ENCODE results near the gene NUDT12. TPM values are rescaled to one million over a fixed set of nuclear protein-coding genes. Genes with fewer than 3 reads are reported as not detected.
A peak's percentile ranks its signal among the peaks of the same experiment; 100 is the strongest.

NUDT12 gene
- polyA plus RNA-seq, 2 of the 4 experiments (the other 2 are of a cell fraction): 3.1 to 6.2 TPM

DNA sequence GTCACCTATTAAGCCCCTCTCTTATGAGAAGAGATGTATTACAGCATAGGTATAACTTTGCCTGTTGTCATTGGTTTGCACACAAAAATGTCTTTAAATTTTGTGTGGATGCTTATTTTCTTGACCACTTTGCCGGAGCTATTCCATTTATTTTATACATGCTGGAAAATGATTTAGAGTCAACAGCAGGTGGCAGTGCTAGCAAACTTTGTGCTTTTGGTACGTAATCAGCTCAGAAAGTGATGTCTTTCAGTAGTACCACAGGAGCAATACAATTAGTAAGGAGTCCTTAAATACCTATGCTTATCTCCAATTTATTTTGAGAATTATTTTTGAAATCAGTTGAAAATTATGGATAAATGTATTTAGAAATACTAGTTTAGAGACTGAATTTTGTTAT, 19.8 kb upstream of the NUDT12 start:
- ChIA-PET POLR2A (no interaction called here), CTCF (interaction anchor here (0.6 to 1.9 kb wide), 4 partner anchors 13 to 260 kb away, joined by 3 to 4 read pairs (median 3); no protein-coding TSS in a partner anchor)
- TF ChIP-seq RFX5 (IDR thresholded peaks at IDR 0.05) (no peak), FOXS1 (CRISPR knock-in tag; IDR thresholded peaks at IDR 0.05) (no peak), CBX8 (IDR thresholded peaks at IDR 0.05) (no peak), ZNF302 (CRISPR knock-in tag; IDR thresholded peaks at IDR 0.05) (no peak), ATOH8 (CRISPR knock-in tag; IDR thresholded peaks at IDR 0.05; ENCODE audit: low read depth) (no peak), SMC3 (IDR thresholded peaks at IDR 0.05) (peak; percentile 65), RAD21 (conservative IDR thresholded peaks at IDR 0.05 in 1 of 2, IDR thresholded peaks at IDR 0.05 in 1 of 2) (peak; percentile 64 to 65), FOSL2 (IDR thresholded peaks at IDR 0.05) (no peak), FOSL2 (CRISPR knock-in tag; IDR thresholded peaks at IDR 0.05) (no peak), HOXB13 (CRISPR knock-in tag; IDR thresholded peaks at IDR 0.05; ENCODE audit: low read depth) (no peak), SREBF2 (IDR thresholded peaks at IDR 0.05) (no peak), ZFP36 (IDR thresholded peaks at IDR 0.05; ENCODE audit: borderline replicate concordance, partially characterized antibody) (no peak), NR3C1 (IDR thresholded peaks at IDR 0.05) (no peak), RCOR1 (IDR thresholded peaks at IDR 0.05; ENCODE audit: low read depth, low read length) (no peak), CTCF (IDR thresholded peaks at IDR 0.05) (peak; percentile 67)
- ATAC-seq (peak; percentile 64 to 77; a peak in 4 of 6 replicates), FAIRE-seq (no peak), DNase-seq (ENCODE audit: low read depth in 1 of 2, low spot score in 1 of 2) (peak in 1 of 2 experiments; percentile 59)
- H3K27ac ChIP-seq: no peak overlapping the region
- no peak overlapping the region for H3K4me2 ChIP-seq
- WGBS (ENCODE audit: missing lambda C conversion rate): 13% methylated on average over 2 of the region's 2 CpGs
- H3K4me1 ChIP-seq: no peaks in the 10 kb centered on the region
- no peak overlapping the region for H3K4me3 ChIP-seq
- H3K9me3 ChIP-seq: no peaks in the 10 kb centered on the region

DNA sequence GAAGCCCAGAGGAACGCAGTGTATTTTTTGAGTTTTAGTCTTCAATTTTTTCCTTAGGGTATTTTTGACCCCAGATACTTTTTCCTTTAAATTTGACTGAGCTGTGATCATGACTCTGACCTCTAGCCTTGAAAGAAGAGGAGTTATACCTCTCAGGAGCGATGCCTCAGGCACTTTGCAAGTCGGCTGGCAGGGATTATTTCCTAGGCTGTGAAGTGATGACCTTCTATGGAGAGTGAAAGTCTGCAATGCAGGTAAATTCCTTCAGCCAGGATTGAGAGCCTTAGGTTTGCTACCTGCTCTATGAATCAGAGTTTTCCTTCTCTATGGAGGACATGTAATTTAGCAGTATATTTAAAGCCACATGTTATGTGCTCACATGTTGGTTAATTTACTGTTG, 10.8 kb upstream of the NUDT12 start:
- no peak overlapping the region for H3K4me3 ChIP-seq
- 54% methylated on average over 3 of the region's 3 CpGs for WGBS (ENCODE audit: missing lambda C conversion rate)
- TF ChIP-seq, protein P1, sequence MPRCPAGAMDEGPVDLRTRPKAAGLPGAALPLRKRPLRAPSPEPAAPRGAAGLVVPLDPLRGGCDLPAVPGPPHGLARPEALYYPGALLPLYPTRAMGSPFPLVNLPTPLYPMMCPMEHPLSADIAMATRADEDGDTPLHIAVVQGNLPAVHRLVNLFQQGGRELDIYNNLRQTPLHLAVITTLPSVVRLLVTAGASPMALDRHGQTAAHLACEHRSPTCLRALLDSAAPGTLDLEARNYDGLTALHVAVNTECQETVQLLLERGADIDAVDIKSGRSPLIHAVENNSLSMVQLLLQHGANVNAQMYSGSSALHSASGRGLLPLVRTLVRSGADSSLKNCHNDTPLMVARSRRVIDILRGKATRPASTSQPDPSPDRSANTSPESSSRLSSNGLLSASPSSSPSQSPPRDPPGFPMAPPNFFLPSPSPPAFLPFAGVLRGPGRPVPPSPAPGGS (IDR thresholded peaks at IDR 0.05): no peak
- TF ChIP-seq CTCF (IDR thresholded peaks at IDR 0.05): no peak
- TF ChIP-seq ATOH8 (CRISPR knock-in tag; IDR thresholded peaks at IDR 0.05; ENCODE audit: low read depth): no peak
- no peak for TF ChIP-seq RFX5 (IDR thresholded peaks at IDR 0.05)
- TF ChIP-seq HOXB5 (CRISPR knock-in tag; IDR thresholded peaks at IDR 0.05): no peak
- TF ChIP-seq SMC3 (IDR thresholded peaks at IDR 0.05): no peak
- no peak for TF ChIP-seq MYC (IDR thresholded peaks at IDR 0.05; ENCODE audit: borderline replicate concordance, low read length)
- TF ChIP-seq, protein P2, sequence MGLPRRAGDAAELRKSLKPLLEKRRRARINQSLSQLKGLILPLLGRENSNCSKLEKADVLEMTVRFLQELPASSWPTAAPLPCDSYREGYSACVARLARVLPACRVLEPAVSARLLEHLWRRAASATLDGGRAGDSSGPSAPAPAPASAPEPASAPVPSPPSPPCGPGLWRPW (IDR thresholded peaks at IDR 0.05): no peak
- no peak for TF ChIP-seq MAFK (IDR thresholded peaks at IDR 0.05; ENCODE audit: partially characterized antibody)
- TF ChIP-seq, protein P3, sequence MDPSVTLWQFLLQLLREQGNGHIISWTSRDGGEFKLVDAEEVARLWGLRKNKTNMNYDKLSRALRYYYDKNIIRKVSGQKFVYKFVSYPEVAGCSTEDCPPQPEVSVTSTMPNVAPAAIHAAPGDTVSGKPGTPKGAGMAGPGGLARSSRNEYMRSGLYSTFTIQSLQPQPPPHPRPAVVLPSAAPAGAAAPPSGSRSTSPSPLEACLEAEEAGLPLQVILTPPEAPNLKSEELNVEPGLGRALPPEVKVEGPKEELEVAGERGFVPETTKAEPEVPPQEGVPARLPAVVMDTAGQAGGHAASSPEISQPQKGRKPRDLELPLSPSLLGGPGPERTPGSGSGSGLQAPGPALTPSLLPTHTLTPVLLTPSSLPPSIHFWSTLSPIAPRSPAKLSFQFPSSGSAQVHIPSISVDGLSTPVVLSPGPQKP (IDR thresholded peaks at IDR 0.05; ENCODE audit: low read depth, low read length): no peak
- TF ChIP-seq RCOR1 (IDR thresholded peaks at IDR 0.05; ENCODE audit: low read depth, low read length): no peak
- TF ChIP-seq CHD2 (IDR thresholded peaks at IDR 0.05; ENCODE audit: low read length, partially characterized antibody): no peak
- no peak for TF ChIP-seq ZNF302 (CRISPR knock-in tag; IDR thresholded peaks at IDR 0.05)
- no peak for TF ChIP-seq EHF (CRISPR knock-in tag; IDR thresholded peaks at IDR 0.05)
- no peak for TF ChIP-seq HDAC2 (IDR thresholded peaks at IDR 0.05)
- TF ChIP-seq RAD21 (conservative IDR thresholded peaks at IDR 0.05 in 1 of 2, IDR thresholded peaks at IDR 0.05 in 1 of 2): no peak
- no peak for TF ChIP-seq GATA3 (IDR thresholded peaks at IDR 0.05; ENCODE audit: borderline replicate concordance)
- no peak for TF ChIP-seq MAZ (IDR thresholded peaks at IDR 0.05; ENCODE audit: borderline replicate concordance, low read depth, low read length)
- no peak for TF ChIP-seq JUNB (IDR thresholded peaks at IDR 0.05)
- TF ChIP-seq CEBPB (IDR thresholded peaks at IDR 0.05): no peak
- no peaks in the 10 kb centered on the region for H3K9me3 ChIP-seq
- no peak for DNase-seq (ENCODE audit: low read depth in 1 of 2, low spot score in 1 of 2)
- no peak overlapping the region for H3K27ac ChIP-seq
- H3K4me2 ChIP-seq: no peak overlapping the region
- POLR2A ChIA-PET: no interaction called here
- CTCF ChIA-PET: no interaction called here
- ATAC-seq: no peak
- FAIRE-seq: no peak
- H3K4me1 ChIP-seq: peaks cover 8% of the 10 kb centered on the region

All from A549 (cell line).